Measurements from ENCODE around the gene ASPDH. TPM values are rescaled to one million over a fixed set of nuclear protein-coding genes. Genes with fewer than 3 reads are reported as not detected.
"Not testable (repeated sequence)": the region's sequence is repeated elsewhere in the genome, so short reads cannot be mapped to it uniquely, and the experiment has no call there.

ASPDH gene
- total RNA-seq, 1 experiment from 2014 or later: not detected

DNA sequence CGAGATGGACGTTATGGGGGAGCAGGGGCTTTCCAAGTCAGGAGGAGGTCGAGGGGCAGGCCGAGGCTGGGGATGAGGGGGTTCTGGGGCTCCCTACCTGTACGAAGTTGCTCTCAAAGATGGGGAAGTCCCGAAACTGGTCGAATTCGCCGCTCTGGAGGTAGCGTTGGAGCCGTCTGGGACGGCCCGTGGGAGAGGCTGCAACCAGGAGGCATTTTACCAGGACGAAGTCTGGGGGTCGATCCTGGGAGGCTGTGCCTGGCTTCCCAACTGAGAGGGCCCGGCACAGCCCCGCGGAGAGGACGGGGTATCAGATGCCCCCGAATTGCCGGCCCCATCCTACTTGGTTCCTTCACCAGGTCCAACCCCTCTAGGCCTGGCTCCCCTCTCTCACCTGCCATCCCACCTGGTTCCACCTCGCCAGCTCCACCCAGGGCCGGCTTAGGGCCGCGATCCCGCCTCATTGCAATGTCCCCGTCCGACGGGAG is 37.9 kb downstream of the ASPDH start:
- Mint-ChIP-seq H3K36me3 (ENCODE audit: insufficient read depth, unreplicated experiment) (peaks cover 36% of the 10 kb centered on the region), H3K9me3 (ENCODE audit: unreplicated experiment) (no peaks in the 10 kb centered on the region), H3K4me1 (ENCODE audit: low read depth, unreplicated experiment) (no peaks in the 10 kb centered on the region), H3K27me3 (ENCODE audit: insufficient read depth, unreplicated experiment) (no peaks in the 10 kb centered on the region), H3K4me3 (ENCODE audit: unreplicated experiment) (peak overlapping the region; percentile 89), H3K27ac (ENCODE audit: unreplicated experiment) (peak overlapping the region; percentile 54)
- TF ChIP-seq, protein P1, sequence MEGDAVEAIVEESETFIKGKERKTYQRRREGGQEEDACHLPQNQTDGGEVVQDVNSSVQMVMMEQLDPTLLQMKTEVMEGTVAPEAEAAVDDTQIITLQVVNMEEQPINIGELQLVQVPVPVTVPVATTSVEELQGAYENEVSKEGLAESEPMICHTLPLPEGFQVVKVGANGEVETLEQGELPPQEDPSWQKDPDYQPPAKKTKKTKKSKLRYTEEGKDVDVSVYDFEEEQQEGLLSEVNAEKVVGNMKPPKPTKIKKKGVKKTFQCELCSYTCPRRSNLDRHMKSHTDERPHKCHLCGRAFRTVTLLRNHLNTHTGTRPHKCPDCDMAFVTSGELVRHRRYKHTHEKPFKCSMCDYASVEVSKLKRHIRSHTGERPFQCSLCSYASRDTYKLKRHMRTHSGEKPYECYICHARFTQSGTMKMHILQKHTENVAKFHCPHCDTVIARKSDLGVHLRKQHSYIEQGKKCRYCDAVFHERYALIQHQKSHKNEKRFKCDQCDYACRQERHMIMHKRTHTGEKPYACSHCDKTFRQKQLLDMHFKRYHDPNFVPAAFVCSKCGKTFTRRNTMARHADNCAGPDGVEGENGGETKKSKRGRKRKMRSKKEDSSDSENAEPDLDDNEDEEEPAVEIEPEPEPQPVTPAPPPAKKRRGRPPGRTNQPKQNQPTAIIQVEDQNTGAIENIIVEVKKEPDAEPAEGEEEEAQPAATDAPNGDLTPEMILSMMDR (IDR thresholded peaks at IDR 0.05; ENCODE audit: insufficient read depth in 1 of 2, low read depth in 1 of 2, low read length in 1 of 2, severe bottlenecking in 1 of 2, unreplicated experiment in 1 of 2): no peak
- BruUV-seq (replicated peaks): no TSS peak
- no peaks in the 10 kb centered on the region for H3K27me3 ChIP-seq (replicated peaks; ENCODE audit: control insufficient read depth, insufficient read depth, low read length)
- no peaks in the 10 kb centered on the region for H3K36me3 ChIP-seq (ENCODE audit: control insufficient read depth, insufficient read depth, low read length)
- ChIA-PET CTCF (no interaction called here), POLR2A (no interaction called here)
- intact Hi-C loops (cut with micrococcal nuclease; ENCODE audit: unreplicated experiment): loop anchor here (1.0 kb wide), 1 partner anchor 36 kb away; the partner anchor contains the start of gene JOSD2
- H3K9me3 ChIP-seq: no peaks in the 10 kb centered on the region
- no peak overlapping the region for H3K4me3 ChIP-seq (ENCODE audit: low read depth, low read length)
- no peaks in the 10 kb centered on the region for H3K4me1 ChIP-seq
- DNase-seq: no peak

DNA sequence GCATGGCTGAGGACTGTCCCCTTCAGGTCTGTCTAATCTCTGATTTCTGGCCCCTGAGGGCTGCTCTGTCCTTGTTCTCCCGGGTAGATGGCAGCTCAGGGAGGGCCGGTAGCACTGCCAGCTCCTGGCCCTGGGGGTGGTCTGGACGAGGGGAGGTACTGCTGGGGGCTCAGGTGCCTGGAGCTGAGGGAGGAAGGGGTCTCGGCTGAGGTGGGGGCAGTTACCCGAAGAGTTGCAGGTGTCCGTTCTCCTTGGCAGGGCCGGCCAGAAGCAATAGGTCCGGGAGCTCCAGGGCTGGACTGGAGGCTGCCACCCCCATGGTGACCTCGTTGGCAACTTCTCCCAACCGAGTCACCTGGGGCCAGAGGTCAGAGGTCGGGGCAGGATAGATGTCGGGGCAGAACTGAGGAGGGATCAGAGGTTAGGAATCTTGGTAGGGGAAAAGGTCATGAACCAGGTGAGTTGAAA is 38.6 kb downstream of the ASPDH start:
- ChIA-PET CTCF (no interaction called here), POLR2A (no interaction called here)
- Histone ChIP-seq H3K4me3 (ENCODE audit: low read depth, low read length) (no peak overlapping the region), H3K4me1 (no peaks in the 10 kb centered on the region), H3K36me3 (ENCODE audit: control insufficient read depth, insufficient read depth, low read length) (no peaks in the 10 kb centered on the region), H3K27me3 (replicated peaks; ENCODE audit: control insufficient read depth, insufficient read depth, low read length) (no peaks in the 10 kb centered on the region), H3K9me3 (no peaks in the 10 kb centered on the region)
- no peaks in the 10 kb centered on the region for H3K27me3 Mint-ChIP-seq (ENCODE audit: insufficient read depth, unreplicated experiment)
- H3K4me3 Mint-ChIP-seq (ENCODE audit: unreplicated experiment): peak overlapping the region; percentile 89
- intact Hi-C loops (cut with micrococcal nuclease; ENCODE audit: unreplicated experiment): no loop called here
- H3K36me3 Mint-ChIP-seq (ENCODE audit: insufficient read depth, unreplicated experiment): peaks cover 36% of the 10 kb centered on the region
- no peaks in the 10 kb centered on the region for H3K4me1 Mint-ChIP-seq (ENCODE audit: low read depth, unreplicated experiment)
- BruUV-seq (replicated peaks): no TSS peak
- peak overlapping the region; percentile 54 for H3K27ac Mint-ChIP-seq (ENCODE audit: unreplicated experiment)
- DNase-seq: no peak
- H3K9me3 Mint-ChIP-seq (ENCODE audit: unreplicated experiment): no peaks in the 10 kb centered on the region
- TF ChIP-seq, protein P1 (IDR thresholded peaks at IDR 0.05; ENCODE audit: insufficient read depth in 1 of 2, low read depth in 1 of 2, low read length in 1 of 2, severe bottlenecking in 1 of 2, unreplicated experiment in 1 of 2): no peak

DNA sequence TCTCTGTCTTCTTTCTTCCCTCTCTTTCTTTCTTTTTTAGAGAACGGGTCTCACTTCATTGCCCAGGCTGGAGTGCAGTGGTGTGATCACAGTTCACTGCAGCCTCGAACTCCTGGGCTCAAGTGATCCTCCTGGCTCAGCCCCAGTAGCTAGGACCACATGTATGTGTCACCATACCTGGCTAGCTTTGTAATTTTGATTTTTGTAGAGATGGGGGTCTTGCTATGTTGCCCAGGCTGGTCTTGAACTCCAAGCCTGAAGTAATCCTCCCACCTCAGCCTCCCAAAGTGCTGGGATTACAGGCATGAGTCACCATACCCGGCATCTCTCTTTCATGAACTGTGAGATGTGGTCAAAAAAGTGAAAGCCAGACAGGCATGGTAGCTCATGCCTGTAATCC is 40.4 kb downstream of the ASPDH start:
- peaks cover 30% of the 10 kb centered on the region for H3K36me3 Mint-ChIP-seq (ENCODE audit: insufficient read depth, unreplicated experiment)
- H3K27me3 ChIP-seq (replicated peaks; ENCODE audit: control insufficient read depth, insufficient read depth, low read length); H3K4me1 ChIP-seq; H3K4me3 ChIP-seq (ENCODE audit: low read depth, low read length); H3K4me3 Mint-ChIP-seq (ENCODE audit: unreplicated experiment); intact Hi-C loops (cut with micrococcal nuclease; ENCODE audit: unreplicated experiment); H3K9me3 Mint-ChIP-seq (ENCODE audit: unreplicated experiment); DNase-seq; H3K9me3 ChIP-seq; BruUV-seq (replicated peaks); H3K4me1 Mint-ChIP-seq (ENCODE audit: low read depth, unreplicated experiment); CTCF ChIA-PET; H3K36me3 ChIP-seq (ENCODE audit: control insufficient read depth, insufficient read depth, low read length); POLR2A ChIA-PET; H3K27me3 Mint-ChIP-seq (ENCODE audit: insufficient read depth, unreplicated experiment); H3K27ac Mint-ChIP-seq (ENCODE audit: unreplicated experiment): not testable (repeated sequence)

DNA sequence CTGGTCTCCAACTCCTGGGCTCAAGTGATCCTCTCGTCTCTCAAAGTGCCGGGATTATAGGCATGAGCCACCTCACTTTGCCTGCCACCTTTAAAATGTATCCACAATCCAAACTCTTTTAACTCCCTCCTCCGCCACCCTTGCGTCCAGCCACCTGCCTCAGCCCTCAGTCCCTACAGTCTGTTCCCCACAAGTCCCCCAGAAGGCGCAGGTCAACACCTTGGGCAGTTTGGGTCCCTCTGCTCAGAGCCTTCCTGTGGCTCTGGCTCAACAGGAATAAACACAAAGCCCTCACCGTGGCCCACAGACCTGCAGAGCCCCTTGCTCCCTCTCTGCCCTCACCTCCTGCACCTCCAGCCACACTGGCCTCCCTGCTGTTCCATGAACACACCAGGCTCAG is 44.9 kb downstream of the ASPDH start:
- ChIA-PET POLR2A (no interaction called here), CTCF (interaction anchor here (0.5 kb wide), 1 partner anchor 1679 kb away, joined by 3 read pairs; no protein-coding TSS in a partner anchor)
- intact Hi-C loops (cut with micrococcal nuclease; ENCODE audit: unreplicated experiment): no loop called here
- Mint-ChIP-seq H3K27me3 (ENCODE audit: insufficient read depth, unreplicated experiment) (no peaks in the 10 kb centered on the region), H3K36me3 (ENCODE audit: insufficient read depth, unreplicated experiment) (no peaks in the 10 kb centered on the region), H3K4me1 (ENCODE audit: low read depth, unreplicated experiment) (no peaks in the 10 kb centered on the region), H3K27ac (ENCODE audit: unreplicated experiment) (no peak overlapping the region), H3K4me3 (ENCODE audit: unreplicated experiment) (no peak overlapping the region), H3K9me3 (ENCODE audit: unreplicated experiment) (no peaks in the 10 kb centered on the region)
- Histone ChIP-seq H3K4me1 (peaks cover 6% of the 10 kb centered on the region; the same call in 1 of the 2 replicates), H3K9me3 (no peaks in the 10 kb centered on the region), H3K4me3 (ENCODE audit: low read depth, low read length) (no peak overlapping the region), H3K27me3 (replicated peaks; ENCODE audit: control insufficient read depth, insufficient read depth, low read length) (no peaks in the 10 kb centered on the region), H3K36me3 (ENCODE audit: control insufficient read depth, insufficient read depth, low read length) (no peaks in the 10 kb centered on the region)
- TF ChIP-seq, protein P1 (IDR thresholded peaks at IDR 0.05; ENCODE audit: insufficient read depth in 1 of 2, low read depth in 1 of 2, low read length in 1 of 2, severe bottlenecking in 1 of 2, unreplicated experiment in 1 of 2): no peak
- no peak for DNase-seq
- no TSS peak for BruUV-seq (replicated peaks)
